Measurements from ENCODE around the gene APMAP.

DNA sequence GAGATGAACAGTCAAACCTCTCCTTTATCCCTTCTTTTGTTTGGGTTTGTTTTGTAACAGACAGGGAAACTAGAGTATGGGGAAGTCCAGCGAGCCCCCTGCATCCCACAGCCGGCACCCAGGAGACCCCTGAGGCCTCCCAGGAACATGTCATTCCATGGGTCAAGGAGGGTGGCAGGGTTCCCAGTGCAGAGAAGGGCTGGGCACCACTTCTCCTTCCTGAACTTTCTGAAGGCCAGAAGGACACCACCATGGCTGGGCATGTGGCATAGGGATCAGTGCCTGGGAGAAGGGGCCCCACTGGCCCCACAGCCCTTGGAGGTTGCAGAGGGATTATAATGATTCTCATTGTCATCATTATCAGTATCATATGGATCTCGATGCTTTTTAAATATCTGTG is 57.4 kb downstream of the APMAP start:
- TF ChIP-seq POLR2AphosphoS5 (IDR thresholded peaks at IDR 0.05; ENCODE audit: low read depth, low read length) (no peak), REST (IDR thresholded peaks at IDR 0.05; ENCODE audit: insufficient read depth in 1 of 2, low read depth in 2 of 2, low read length in 2 of 2) (no peak), SIN3A (IDR thresholded peaks at IDR 0.05; ENCODE audit: borderline replicate concordance, insufficient read depth, low read length) (no peak), TAF1 (IDR thresholded peaks at IDR 0.05; ENCODE audit: borderline replicate concordance, insufficient read depth, low read length) (no peak), FOXP2 (optimal IDR thresholded peaks at IDR 0.05; ENCODE audit: borderline replicate concordance, extremely low read depth, extremely low read length, insufficient read depth) (no peak)

Data from PFSK-1 (cell line).